GM21786 (cell line): ENCODE data around the gene TMTC1.

ENCODE experiments used
- ATAC-seq: cut with Tn5 transposase; IDR thresholded peaks from one replicate; pipeline ENCODE4 v1.9.1; 2021; ENCODE audit not compliant: unreplicated experiment

TMTC1 gene

GRCh38 chr12:29781188-29781587 lies 2.6 kb downstream of the TMTC1 start:
- no peak for ATAC-seq

- ATAC-seq, result no peak
These were observed 3.7 kb downstream of the TMTC1 start for GRCh38 chr12:29780084-29780483.

GRCh38 chr12:29778531-29778930 lies 5.2 kb downstream of the TMTC1 start:
- no peak for ATAC-seq

- ATAC-seq, result no peak
These were observed 10.7 kb downstream of the TMTC1 start for GRCh38 chr12:29773076-29773475.

- ATAC-seq, result no peak
These were observed 12.0 kb downstream of the TMTC1 start for GRCh38 chr12:29771786-29772185.

GRCh38 chr12:29771165-29771564 lies 12.6 kb downstream of the TMTC1 start:
- ATAC-seq, result no peak

GRCh38 chr12:29769162-29769858 lies 14.4 kb downstream of the TMTC1 start:
- no peak for ATAC-seq

- no peak for ATAC-seq
These were observed 15.4 kb downstream of the TMTC1 start for GRCh38 chr12:29768372-29768771.

- ATAC-seq, result no peak
These were observed 20.4 kb downstream of the TMTC1 start for GRCh38 chr12:29763301-29763683.

- ATAC-seq, result no peak
These were observed 21.0 kb downstream of the TMTC1 start for GRCh38 chr12:29762637-29763300.

- ATAC-seq, result no peak
These were observed 23.8 kb downstream of the TMTC1 start for GRCh38 chr12:29759950-29760349.

GRCh38 chr12:29756741-29757390 lies 26.9 kb downstream of the TMTC1 start:
- no peak for ATAC-seq

- no peak for ATAC-seq
These were observed 29.2 kb downstream of the TMTC1 start for GRCh38 chr12:29754235-29755189.

- ATAC-seq, result no peak
These were observed 31.6 kb downstream of the TMTC1 start for GRCh38 chr12:29752121-29752520.

GRCh38 chr12:29751676-29752075 lies 32.1 kb downstream of the TMTC1 start:
- no peak for ATAC-seq

- no peak for ATAC-seq
These were observed 32.9 kb downstream of the TMTC1 start for GRCh38 chr12:29750928-29751220.

- ATAC-seq, result peak; percentile 86
These were observed 33.4 kb downstream of the TMTC1 start for GRCh38 chr12:29750131-29750927.

- ATAC-seq, result no peak
These were observed 39.4 kb downstream of the TMTC1 start for GRCh38 chr12:29744365-29744764.

- no peak for ATAC-seq
These were observed 39.9 kb downstream of the TMTC1 start for GRCh38 chr12:29743801-29744200.

GRCh38 chr12:29743077-29743476 lies 40.7 kb downstream of the TMTC1 start:
- no peak for ATAC-seq

- no peak for ATAC-seq
These were observed 41.1 kb downstream of the TMTC1 start for GRCh38 chr12:29742646-29743045.
